Esophagus muscularis mucosa (tissue), 4 donors: ENCODE measurements around the gene PTPRE. TPM values are rescaled to one million over a fixed set of nuclear protein-coding genes. Genes with fewer than 3 reads are reported as not detected.
A peak's percentile ranks its signal among the peaks of the same experiment; 100 is the strongest.

ENCODE experiments used
- DNase-seq: peaks from one replicate; pipeline ENCODE4 v3.0.0-alpha.2; 2017; ENCODE audit errors: extremely low spot score
- H3K27ac ChIP-seq, 4 donors: fragments of 200-600 bp; sonication (generic); replicated peaks in 1 of 4; 1 replicate in 3 of 4; 2 replicates in 1 of 4; pipeline ENCODE4 v1.5.1; 2016 to 2019; ENCODE audit warnings: mild to moderate bottlenecking in 1 of 4
- H3K27me3 ChIP-seq, 4 donors: fragments of 200-600 bp; sonication (generic); one replicate each; pipeline versions ENCODE4 v1.5.1 to v1.6.0; 2016 to 2019
- H3K36me3 ChIP-seq, 4 donors: fragments of 200-600 bp; sonication (generic); one replicate each; pipeline ENCODE4 v1.5.1; 2016 to 2019
- H3K4me1 ChIP-seq, 4 donors: fragments of 200-600 bp; sonication (generic); one replicate each; pipeline ENCODE4 v1.5.1; 2016 to 2019
- H3K4me3 ChIP-seq, 4 donors: fragments of 200-600 bp; sonication (generic); 1 replicate in 2 of 4; 2 replicates in 2 of 4; pipeline ENCODE4 v1.5.1; 2016 to 2019; ENCODE audit warnings: mild to moderate bottlenecking in 4 of 4, moderate library complexity in 1 of 4
- H3K9me3 ChIP-seq, 4 donors: fragments of 200-600 bp; sonication (generic); 1 replicate in 3 of 4; 2 replicates in 1 of 4; pipeline ENCODE4 v1.5.1; 2016 to 2019
- EP300 ChIP-seq: sonication (generic); formaldehyde crosslinking; IDR thresholded peaks from one replicate; pipeline ENCODE4 v1.6.1; 2017; ENCODE audit warnings: antibody characterized with exemption
- POLR2A ChIP-seq: fragments of 450-650 bp; IDR thresholded peaks from one replicate; pipeline ENCODE4 v1.6.1; 2017; ENCODE audit warnings: antibody characterized with exemption, moderate library complexity, mild to moderate bottlenecking, low read depth
- POLR2AphosphoS5 ChIP-seq, 2 donors: sonication (generic); formaldehyde crosslinking; IDR thresholded peaks; one replicate each; pipeline ENCODE4 v1.6.1; 2017; ENCODE audit warnings: antibody characterized with exemption in 2 of 2
- WGBS: methylation state at CpG from one replicate; pipeline ENCODE4 v1.1.5; 2018; 5-methylcytosine and 5-hydroxymethylcytosine counted together
- intact Hi-C: fragments of 100-400 bp; cut with DNase I; formaldehyde crosslinking; loops from one replicate; pipeline ENCODE4 v1.15.1; 2023
- total RNA-seq, 4 donors: library from RNA; depleted of rRNA; stranded (reverse); fragments of >200 nt; gene quantifications; one replicate each; pipeline versions ENCODE4 v1.1.0 to v1.2.1, GENCODE V29; 2016
- TF ChIP-seq, protein P1 (sequence below), 3 experiments: fragments of 200-600 bp in 2 of 3; fragments of 450-650 bp in 1 of 3; sonication (generic) in 2 of 3; IDR thresholded peaks; one replicate each; pipeline ENCODE4 v1.5.1; 2017 to 2019; ENCODE audit warnings: antibody characterized with exemption in 3 of 3, mild to moderate bottlenecking in 2 of 3, moderate library complexity in 1 of 3

PTPRE gene
- total RNA-seq, 4 donors from 2014 or later = 8.7 to 22.4 (median 13.3) TPM

DNA sequence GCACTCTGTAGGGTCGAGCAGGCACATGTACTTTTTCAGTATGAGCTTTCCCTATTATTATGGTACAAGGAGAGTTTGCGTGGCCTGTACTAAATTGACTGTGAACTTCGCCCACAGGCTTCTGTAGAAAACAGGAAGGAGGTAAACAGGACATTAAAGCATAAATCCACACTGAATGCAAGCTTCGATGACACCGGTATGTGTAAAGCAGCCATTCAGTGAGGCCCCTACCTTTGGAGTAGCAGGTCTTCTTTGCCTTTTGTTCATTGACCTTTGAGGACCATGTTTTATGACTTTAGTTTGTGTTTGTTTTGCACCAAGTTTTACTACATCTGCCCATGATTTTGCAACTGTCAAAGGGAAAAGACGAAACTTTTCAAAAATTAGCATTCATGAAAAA, 204.8 kb downstream of the PTPRE start:
- Histone ChIP-seq H3K4me1 (no peaks in the 10 kb centered on the region), H3K36me3 (no peaks in the 10 kb centered on the region), H3K4me3 (no peak overlapping the region), H3K27me3 (no peaks in the 10 kb centered on the region), H3K9me3 (no peaks in the 10 kb centered on the region), H3K27ac (no peak overlapping the region)
- intact Hi-C loops = no loop called here
- peak; percentile 31 for DNase-seq
- WGBS = 97% methylated on average over 6 of the region's 6 CpGs
- TF ChIP-seq POLR2A (no peak), POLR2AphosphoS5 (IDR thresholded peaks at IDR 0.05) (no peak), EP300 (no peak)
- TF ChIP-seq, protein P1, sequence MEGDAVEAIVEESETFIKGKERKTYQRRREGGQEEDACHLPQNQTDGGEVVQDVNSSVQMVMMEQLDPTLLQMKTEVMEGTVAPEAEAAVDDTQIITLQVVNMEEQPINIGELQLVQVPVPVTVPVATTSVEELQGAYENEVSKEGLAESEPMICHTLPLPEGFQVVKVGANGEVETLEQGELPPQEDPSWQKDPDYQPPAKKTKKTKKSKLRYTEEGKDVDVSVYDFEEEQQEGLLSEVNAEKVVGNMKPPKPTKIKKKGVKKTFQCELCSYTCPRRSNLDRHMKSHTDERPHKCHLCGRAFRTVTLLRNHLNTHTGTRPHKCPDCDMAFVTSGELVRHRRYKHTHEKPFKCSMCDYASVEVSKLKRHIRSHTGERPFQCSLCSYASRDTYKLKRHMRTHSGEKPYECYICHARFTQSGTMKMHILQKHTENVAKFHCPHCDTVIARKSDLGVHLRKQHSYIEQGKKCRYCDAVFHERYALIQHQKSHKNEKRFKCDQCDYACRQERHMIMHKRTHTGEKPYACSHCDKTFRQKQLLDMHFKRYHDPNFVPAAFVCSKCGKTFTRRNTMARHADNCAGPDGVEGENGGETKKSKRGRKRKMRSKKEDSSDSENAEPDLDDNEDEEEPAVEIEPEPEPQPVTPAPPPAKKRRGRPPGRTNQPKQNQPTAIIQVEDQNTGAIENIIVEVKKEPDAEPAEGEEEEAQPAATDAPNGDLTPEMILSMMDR (IDR thresholded peaks at IDR 0.05) = no peak

DNA sequence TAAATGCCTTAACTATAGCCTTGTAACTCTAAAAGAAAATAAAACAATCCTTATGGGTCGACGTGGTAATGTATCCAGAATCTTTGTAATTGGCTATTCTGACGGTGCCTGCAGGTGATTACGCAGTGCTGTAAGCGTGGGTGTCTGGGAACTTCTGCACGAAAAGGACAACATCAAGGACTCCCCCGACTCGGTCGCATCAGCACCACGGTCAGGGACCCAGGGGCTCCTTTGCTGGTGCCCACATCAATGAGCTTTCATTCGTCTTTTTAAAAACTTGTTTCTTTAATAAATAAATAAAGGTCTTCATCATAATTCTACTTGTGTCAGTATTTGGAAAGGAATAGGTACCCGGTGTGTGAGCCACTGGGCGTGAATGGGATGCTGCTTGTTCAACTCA, 206.1 kb downstream of the PTPRE start:
- intact Hi-C loops = no loop called here
- peak; percentile 29 for DNase-seq
- TF ChIP-seq EP300 (no peak), POLR2A (no peak), POLR2AphosphoS5 (IDR thresholded peaks at IDR 0.05) (no peak)
- TF ChIP-seq, protein P1 (IDR thresholded peaks at IDR 0.05) = no peak
- H3K36me3 ChIP-seq = no peaks in the 10 kb centered on the region
- 95% methylated on average over 13 of the region's 13 CpGs for WGBS
- H3K4me1 ChIP-seq = no peaks in the 10 kb centered on the region
- H3K4me3 ChIP-seq = no peak overlapping the region
- no peak overlapping the region for H3K27ac ChIP-seq
- no peaks in the 10 kb centered on the region for H3K9me3 ChIP-seq
- peaks cover 0 to 4% (median 0%) of the 10 kb centered on the region in 4 donors for H3K27me3 ChIP-seq

DNA sequence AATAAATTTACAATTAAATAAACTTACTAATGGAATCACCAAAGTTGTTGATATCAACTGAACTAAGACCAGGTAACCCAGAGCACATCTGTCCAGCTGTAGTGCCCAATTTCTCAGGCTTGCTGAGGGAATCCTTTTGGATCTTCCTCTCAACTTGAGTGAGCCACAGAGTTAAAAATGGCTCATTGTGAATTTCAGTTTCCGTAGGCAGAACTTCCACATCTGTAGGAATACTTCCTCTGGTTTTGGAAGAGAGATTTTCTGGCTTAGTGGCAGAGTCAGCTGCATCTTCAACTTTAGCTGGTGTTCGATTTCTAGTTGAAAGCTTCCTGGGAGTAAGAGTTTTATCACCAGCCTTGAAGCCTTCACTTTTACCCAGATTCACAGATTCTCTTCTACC, 208.0 kb downstream of the PTPRE start:
- WGBS = 79% methylated on average over 2 of the region's 2 CpGs
- Histone ChIP-seq H3K9me3 (no peaks in the 10 kb centered on the region), H3K36me3 (no peaks in the 10 kb centered on the region), H3K27me3 (peaks cover 0 to 18% (median 3%) of the 10 kb centered on the region in 4 donors), H3K4me3 (no peak overlapping the region), H3K4me1 (no peaks in the 10 kb centered on the region), H3K27ac (no peak overlapping the region)
- TF ChIP-seq EP300 (no peak), POLR2A (no peak), POLR2AphosphoS5 (IDR thresholded peaks at IDR 0.05) (no peak)
- TF ChIP-seq, protein P1 (IDR thresholded peaks at IDR 0.05) = no peak
- intact Hi-C loops = no loop called here
- DNase-seq = no peak

DNA sequence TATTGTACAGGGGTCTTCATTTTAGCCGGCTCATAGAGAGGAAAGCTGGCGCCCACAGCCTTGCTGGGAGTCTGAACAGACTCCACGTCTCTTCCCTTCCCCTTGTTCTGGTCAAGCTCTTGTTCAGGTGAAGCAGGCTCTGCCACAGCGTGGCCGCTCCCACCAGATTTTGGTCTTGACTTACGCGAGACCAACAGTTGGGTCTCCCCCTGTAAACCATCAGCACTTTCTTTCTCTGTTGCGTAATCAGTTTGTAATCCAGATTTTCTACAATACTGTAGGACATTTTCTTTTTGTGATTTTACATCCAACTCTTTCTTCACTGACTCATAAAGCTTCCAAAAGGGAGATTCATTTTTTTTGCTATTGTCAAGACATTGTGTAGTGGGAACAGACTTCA, 208.5 kb downstream of the PTPRE start:
- WGBS = 96% methylated on average over 8 of the region's 8 CpGs

DNA sequence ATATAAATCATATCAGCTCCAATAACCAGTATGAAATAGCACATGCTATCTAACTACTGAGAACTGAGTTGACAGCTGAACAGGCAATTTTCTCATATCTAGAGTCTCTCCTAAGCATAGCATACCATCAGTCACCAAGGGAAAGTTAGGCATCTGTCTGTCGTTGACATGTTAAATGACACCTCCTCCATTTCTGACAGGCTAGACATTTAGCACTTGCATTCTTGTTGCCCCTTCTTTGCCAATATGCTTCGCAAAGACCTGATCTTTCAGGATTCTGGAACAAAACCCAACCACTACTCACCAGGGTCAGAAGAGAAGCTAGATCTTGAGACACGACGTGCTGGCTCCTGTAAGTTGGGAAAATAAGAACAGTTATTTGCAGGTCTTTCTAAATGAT, 209.3 kb downstream of the PTPRE start:
- no peak for TF ChIP-seq POLR2AphosphoS5 (IDR thresholded peaks at IDR 0.05)
- TF ChIP-seq, protein P1 (IDR thresholded peaks at IDR 0.05) = no peak
- TF ChIP-seq EP300 = no peak
- TF ChIP-seq POLR2A = no peak
- peaks cover 0 to 19% (median 10%) of the 10 kb centered on the region in 4 donors for H3K27me3 ChIP-seq
- H3K27ac ChIP-seq = no peak overlapping the region
- no peaks in the 10 kb centered on the region for H3K36me3 ChIP-seq
- H3K4me1 ChIP-seq = no peaks in the 10 kb centered on the region
- intact Hi-C loops = no loop called here
- H3K4me3 ChIP-seq = no peak overlapping the region
- 93% methylated on average over 4 of the region's 4 CpGs for WGBS
- DNase-seq = no peak
- H3K9me3 ChIP-seq = no peaks in the 10 kb centered on the region

More for the DNA sequence above, 208.5 kb downstream of the PTPRE start:
- Histone ChIP-seq H3K4me3 (no peak overlapping the region), H3K9me3 (no peaks in the 10 kb centered on the region), H3K36me3 (no peaks in the 10 kb centered on the region), H3K27me3 (peaks cover 0 to 19% (median 7%) of the 10 kb centered on the region in 4 donors), H3K4me1 (no peaks in the 10 kb centered on the region), H3K27ac (no peak overlapping the region)
- intact Hi-C loops = no loop called here
- no peak for DNase-seq
- TF ChIP-seq POLR2AphosphoS5 (IDR thresholded peaks at IDR 0.05) (no peak), EP300 (no peak), POLR2A (no peak)
- TF ChIP-seq, protein P1 (IDR thresholded peaks at IDR 0.05) = no peak
